GM18909 (cell line): Measurements from ENCODE around the gene PRPF38B.
A peak's percentile ranks its signal among the peaks of the same experiment; 100 is the strongest.

Experiments used
- ATAC-seq: cut with Tn5 transposase; IDR thresholded peaks from one replicate; pipeline ENCODE4 v1.9.1; 2021; ENCODE audit warnings: mild to moderate bottlenecking; ENCODE audit not compliant: unreplicated experiment, poor library complexity

Gene PRPF38B

DNA sequence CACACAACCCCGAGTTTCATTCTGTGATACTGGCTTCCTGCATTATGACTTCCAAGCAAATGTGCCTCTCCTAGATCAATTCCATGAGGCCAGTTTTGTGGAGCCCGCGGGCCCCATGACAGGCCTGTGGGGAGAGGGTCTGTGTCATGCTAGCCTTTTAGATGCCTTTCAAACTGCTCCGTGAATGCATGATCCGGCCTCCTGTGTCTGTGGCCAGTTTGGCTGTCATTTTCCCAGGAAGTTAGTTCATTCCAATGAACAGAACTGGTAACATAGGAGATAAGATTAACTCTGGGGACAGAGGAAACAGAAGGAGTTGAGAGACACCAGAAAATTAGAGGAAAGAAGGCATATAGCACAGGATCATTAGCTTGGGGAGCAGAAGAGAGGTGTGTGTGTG, 23.8 kb downstream of the PRPF38B start:
- no peak for ATAC-seq

DNA sequence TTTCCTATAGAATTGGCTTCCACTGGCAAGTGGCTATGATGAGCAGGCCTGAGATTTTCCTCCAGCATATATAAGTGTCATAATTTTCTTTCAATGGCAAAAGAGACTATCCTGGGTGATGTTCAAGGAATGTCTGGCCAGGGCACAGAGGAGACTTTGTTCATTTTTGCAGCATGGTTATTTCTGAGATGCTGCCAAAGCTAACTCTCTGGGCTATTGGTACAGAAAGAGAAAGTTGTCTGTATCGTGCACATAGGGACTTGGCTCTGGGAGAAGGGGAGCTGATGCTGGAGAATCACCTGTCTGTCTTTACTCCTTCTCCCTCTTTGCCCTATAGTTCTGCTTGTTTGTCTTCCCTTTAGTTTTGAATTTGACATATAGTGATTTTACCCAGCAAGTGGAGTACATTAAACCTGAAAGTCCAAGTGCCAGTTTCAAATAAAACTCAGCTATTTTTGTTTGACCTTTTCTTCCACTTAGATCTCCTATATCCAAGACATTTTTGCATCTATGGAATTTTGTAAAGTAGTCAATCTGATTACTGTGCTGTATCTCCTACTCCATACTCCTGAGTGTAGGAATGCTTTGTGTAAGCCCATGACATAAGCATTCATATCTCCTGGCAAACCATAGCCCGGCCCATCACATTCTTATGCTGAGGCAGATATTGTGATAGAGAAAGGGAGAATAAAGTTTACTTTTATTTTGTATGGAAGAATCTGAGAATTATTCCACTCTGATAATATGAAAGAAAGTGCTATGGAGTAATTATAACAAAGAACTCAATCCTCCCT, 24.5 kb downstream of the PRPF38B start:
- ATAC-seq, result no peak

DNA sequence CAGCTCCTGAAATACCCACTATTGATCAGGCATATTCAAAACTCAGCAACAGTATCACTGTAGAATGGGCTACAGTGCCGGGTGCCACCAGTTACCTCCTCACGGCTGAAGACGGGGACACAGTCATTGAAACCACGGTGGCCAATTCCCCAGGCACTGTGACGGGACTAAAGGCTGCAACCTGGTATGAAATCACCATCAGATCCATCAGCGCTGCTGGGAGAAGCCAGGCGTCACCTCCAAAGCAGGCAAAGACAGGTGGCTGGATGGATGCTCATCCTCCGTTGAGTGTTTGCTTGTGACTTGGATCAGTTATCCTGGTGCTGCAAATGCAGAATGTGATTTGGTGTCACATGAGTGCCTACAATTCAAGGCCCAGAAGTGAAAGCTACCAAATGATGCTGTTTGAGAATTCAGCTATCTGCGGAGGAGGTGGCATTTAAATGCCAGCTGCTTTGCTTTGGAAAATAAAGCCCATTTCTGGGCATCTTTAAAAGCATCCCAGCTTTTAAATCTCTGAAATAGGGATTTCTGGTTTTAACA, 25.7 kb downstream of the PRPF38B start:
- ATAC-seq, result no peak

DNA sequence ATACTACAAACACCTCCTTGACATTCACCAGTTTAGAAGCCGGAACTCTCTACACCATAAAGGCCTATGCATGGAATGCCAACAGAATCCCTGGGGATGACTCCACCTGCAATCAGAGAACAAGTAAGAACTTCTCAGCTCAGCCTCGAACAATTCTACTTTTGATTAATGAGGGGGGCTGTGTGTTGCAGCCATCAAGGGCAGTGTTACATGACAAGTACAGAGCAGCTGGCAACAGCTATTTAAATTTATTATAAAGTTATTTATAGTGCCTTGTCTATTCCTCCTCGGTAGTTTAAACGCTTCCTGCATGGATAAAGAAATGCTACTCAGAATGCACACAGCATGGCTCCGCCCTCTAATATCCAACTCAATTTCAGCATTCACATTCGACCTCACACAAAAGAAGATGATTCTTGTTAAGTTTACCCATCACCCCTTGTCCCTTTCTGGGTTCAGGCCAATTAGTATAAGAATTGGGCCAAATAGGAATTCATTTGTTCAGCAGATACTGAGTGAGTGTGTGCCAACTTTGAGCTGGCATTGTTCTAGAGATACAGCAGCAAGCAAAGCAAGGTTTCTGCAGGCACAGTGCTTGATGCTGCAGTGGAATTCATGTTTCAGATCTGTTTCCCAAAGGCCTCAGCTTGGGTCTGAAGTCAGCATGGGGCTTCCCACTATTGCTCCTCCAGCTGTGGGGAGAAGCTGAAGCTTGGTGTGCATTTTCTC, 27.0 kb downstream of the PRPF38B start:
- ATAC-seq, result no peak

DNA sequence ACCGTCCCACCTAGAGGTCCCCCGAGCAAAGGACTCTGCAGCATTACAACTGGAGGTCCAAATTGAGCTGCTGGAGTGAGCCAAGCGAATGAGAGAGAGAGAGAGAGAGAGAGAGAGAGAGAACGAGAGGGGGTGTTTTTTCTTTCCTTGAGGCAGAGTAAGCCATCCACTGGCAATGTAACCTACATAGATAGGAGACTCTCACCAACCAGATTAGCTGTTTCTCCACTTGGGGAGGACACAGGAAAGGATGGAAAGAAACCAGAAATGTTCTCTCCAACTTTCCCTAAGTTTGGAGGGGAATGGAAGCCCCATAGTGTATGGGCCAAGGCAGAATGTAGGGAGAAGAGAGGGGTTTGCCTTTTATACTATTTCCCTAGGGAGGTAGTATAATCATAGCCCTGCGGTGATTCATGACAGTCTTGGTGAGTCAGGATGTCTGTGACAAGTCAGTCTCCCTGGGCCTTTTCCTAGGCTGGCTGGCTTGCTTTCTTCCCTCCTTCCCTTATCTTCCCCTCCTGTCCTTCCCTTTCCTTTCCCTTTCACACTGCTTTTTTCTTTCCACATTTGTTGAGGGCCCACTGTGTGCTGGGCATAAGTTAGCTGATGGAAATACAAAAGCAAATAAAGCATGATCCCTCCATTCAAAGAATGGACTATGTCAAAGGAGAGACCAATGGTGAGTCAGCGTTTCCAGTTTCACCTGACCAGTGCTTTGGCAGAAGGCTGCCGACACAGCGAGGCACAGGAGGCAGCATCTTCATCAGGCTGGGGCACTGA, 27.7 kb downstream of the PRPF38B start:
- no peak for ATAC-seq

DNA sequence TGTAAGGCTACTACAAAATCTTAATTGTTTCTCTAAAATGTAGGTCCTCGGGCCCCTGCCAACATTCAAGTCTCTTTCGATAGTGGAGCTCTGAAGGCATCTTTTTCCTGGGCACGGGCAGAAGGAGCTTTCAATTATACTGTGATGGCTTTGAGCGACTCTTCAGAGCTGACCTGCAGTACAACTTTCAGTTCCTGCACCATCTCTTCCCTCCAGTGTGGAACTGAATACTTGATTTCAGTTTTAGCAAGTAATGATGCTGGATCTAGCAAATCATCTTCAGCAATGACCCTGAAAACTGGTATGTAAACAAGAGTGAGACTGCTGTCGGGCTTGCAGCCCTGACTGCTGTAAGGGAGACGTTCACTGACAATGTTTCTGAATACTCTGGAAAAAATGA, 30.2 kb downstream of the PRPF38B start:
- ATAC-seq, result no peak

DNA sequence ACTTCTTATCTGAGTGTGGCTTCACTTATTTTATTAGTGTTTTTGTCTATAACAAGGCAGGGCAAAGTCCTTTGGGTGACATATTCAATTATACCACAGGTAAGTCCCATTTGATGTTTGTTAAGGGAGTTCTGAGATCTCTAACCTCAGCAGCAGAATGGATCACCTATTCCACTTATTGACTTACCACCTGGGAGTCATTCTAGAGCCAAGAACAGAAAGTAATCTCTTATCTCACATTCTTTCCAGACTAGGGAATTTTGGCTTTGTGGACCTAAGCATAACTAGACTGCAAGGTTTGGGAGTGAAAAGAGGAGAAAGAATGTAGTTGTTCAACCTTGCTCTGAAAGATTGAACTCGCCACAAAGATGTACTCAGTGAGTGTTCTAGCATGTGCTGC, 33.8 kb downstream of the PRPF38B start:
- ATAC-seq, result no peak

DNA sequence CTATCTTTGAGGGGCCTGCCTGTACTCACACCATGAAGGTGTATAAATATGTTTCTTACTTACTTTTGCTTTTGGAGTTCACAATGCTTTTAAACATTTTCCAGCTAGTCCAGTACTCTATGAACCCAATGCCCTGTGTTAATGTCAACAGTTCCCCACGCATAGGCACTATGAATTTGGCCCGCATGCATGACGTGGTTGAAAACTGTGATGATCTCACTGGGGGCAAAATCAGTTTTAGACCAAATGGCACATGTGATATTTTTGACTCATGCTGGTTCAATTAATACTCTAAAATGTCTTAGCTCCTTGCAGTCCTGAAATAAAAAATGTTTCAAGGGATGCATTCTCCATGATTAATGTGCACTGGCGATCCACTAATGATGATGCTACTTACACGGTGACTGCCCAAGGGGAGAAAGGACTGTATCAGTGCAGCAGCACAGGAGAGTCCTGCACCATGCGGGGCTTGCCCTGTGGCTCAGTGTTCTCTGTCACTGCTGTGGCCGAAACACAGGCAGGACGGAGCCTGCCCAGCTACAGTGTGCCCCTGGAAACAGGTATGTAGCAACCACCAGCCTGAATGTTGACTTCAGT, 36.3 kb downstream of the PRPF38B start:
- no peak for ATAC-seq

DNA sequence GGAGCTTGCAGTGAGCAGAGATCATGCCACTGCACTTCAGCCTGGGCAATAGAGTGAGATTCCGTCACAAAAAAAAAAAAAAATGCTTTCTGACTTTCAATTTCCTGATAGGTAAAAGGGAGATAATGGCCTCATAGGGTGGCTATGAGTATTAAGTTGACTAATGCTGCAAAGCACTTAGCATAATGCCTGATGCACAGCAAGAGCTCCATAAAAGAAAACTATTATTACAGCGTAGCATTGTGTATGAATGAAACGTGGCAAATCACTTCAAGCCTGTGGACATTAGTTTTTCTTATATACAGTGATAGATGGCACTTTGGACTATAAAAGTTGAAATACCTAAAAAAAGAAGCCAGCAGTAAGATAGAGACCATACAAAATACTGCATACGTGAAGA, 37.4 kb downstream of the PRPF38B start:
- no peak for ATAC-seq

DNA sequence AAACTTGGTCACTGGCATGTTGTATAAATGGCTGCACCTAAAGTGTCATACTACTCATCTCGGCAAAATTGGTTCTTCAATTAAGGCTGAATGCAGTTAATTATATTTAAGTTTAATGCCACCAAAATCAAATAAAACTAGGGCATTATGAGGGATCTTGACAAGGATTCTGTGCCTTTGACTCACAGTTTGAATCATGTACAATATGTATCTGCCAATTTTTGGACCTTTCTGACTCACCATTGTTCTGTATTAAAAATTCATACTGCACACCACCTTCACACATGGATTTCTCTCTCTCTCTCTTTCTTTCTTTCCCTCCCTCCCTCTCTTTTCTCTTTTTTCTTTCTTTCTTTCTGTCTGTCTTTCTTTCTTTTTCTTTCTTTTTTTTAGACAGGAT, 40.3 kb downstream of the PRPF38B start:
- ATAC-seq, result no peak

DNA sequence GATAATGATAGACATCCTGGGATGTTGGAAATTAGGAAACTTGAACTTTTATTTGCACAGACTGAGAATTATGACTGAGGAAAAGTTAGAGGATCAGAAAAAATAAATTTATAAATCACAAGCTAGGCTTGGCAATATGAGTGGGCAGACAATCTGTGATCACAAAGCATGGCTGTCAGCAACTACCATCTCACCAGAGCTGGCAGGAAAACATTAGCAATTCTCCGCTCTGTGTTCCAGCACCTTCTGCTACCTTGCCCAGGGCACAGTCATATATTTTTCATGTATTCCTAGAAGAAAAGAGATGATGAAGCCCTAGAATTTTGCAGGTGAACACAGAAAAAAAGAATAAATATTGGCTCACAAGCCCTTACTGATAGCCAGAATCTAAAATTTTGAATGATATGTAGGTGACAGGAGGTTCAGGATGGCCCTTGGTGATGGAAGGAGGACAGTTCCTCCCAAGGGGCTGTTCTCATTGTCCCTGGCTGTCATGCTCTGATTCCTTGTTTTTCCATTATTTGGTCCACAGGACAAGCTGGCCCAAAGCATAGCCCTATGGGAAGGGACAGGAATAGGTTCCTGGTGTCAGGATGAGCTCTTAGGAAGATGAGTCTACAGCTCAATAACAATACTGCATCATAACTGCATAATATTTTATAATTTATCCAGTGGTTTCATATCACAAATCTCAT, 42.2 kb downstream of the PRPF38B start:
- no peak for ATAC-seq

DNA sequence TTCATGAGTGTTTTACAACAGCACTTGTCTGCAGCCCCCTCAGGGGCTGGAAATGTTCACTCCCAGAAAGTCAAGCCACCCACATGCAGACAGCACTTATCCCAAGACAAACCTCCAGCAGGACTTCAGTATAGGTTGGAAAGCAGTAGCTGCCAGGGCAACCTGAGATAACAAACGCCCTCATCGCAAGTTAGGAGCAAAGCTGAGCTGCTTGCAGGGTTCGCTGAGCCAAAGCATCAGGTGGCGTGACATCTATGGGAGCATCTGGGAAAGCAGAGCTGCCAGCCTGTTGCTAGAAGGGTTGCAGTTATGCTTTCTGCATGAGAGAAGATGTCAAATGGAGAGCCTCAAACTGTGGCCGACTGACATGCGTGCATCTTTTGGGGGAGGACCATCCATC, 50.1 kb downstream of the PRPF38B start:
- no peak for ATAC-seq

DNA sequence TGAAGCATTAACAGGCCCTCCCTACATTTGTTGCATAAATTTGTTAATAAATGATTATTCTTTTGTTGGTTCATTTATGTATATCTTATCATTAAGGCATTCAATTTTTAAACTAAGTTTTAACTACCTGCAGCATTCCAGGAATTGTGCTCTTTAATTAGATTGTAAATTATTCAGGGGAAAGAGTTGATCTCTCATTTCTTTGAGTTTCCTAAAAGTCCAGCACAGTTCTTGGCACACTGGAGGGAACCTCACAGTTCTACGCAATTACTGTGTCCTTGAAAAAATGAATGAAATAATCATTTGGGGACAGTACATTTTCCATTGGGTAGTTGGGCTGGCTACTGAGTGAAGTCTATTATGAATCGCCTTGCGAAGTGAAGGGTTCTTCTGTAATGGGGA, 53.9 kb downstream of the PRPF38B start:
- no peak for ATAC-seq

DNA sequence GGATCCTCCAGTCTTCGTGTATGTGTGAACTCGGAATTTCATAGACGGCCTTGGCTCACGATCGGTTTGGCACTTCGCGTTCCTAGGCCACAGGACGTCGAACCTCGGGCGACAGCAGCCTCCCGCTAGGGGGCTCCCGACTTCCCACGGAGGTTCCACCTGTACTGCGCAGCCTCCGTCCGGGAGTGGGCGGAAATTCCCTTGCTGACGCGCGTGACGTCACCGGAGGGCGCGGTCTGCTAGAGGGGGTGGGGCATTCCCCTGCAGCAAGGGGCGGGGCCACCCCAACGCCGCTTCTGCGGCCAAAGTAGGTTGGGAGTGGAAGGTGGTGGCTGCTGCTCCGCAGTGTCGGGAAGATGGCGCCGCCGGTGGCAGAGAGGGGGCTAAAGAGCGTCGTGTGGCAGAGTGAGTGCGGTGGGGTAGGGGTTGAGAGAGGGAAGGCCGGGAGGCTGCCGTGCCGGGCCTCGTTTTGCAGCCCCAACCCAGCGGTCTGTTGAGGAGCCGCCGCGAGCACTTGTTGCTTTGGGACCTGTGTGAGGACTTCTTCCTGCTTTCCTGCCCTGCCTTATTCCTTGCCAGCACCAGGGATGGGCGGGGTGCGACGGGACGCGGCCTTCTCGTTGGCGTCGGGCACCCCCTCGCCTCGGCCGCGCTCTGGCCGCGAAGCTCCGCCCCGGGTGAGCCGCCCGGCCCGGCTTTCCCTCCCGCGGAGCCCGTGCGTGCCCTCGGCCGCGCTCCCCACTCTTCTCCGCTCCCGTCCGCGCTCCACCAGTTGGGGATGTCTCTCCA, 54.5 kb downstream of the PRPF38B start, which contains the start of gene STXBP3:
STXBP3 (plus strand) TSS at position 293 of the 789 bp plus-strand sequence; CDS start at position 357, 64 bp downstream.
- peak; percentile 92 for ATAC-seq

DNA sequence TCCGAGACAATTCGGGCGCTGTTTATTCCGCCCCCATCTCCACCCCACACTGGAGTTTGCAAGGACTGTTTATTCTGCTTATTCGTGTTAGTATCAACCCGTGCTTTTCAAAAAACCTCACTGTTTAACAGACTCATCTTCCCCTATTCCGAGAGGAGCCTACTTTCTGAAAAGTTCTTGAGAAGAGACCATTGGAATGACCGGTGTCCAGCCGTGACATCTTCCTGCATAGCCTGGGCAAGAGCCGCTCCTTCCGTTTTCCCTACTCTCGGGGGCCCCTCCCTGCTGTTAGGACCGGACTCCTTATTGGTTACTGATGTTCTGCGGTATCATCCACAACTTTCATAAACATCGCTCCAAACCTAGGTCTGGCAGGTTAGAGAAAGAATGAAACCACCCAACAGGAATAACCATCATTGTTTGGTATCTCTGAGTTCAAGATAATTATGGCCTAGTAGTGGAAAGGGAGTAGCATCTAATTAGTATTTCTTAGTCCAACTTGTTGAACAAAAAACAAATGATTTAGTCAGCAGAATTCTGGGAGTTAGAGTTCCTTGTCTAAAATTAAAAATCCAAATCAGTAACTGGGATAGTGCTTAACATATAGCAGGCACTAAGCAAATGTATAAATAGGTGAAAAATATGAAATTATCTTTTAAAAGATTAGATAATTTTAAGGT, 55.2 kb downstream of the PRPF38B start:
- ATAC-seq, result peak; percentile 34

DNA sequence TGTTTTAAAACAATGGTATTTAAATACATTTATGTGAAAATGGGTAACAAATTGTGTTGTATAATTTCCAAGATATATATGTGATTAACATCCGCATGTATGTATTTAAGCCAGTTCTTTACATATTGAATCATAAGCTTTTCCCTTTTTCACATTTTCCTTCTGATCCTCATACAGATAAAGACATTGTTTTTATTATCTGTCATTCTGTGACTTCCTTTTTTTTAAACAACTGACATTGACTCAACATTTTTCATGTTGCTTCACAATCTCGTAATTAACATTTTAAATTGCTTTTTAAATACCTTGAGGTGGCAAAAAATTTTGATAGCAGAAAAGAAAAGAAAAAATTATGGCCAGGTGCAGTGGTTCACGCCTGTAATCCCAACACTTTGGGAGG, 55.8 kb downstream of the PRPF38B start:
- ATAC-seq, result no peak

DNA sequence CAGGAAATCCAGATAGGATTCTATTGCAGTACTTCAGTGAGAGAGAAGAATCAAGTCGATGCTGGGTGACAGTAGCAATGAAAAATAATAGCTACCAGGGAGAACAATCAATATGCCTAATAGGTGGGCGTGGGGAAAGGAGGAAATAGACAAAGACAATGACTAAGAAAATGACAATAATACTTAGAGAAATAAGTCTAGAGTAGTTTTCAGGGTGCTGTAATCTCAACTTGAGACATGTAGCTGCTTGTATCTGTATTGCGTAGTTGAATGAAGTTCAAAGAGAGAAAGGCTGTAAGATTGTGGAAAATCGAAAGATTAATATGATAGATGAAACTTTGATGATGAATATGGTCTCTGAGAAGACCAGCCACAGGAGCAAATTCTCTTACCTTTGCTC, 57.0 kb downstream of the PRPF38B start:
- no peak for ATAC-seq

DNA sequence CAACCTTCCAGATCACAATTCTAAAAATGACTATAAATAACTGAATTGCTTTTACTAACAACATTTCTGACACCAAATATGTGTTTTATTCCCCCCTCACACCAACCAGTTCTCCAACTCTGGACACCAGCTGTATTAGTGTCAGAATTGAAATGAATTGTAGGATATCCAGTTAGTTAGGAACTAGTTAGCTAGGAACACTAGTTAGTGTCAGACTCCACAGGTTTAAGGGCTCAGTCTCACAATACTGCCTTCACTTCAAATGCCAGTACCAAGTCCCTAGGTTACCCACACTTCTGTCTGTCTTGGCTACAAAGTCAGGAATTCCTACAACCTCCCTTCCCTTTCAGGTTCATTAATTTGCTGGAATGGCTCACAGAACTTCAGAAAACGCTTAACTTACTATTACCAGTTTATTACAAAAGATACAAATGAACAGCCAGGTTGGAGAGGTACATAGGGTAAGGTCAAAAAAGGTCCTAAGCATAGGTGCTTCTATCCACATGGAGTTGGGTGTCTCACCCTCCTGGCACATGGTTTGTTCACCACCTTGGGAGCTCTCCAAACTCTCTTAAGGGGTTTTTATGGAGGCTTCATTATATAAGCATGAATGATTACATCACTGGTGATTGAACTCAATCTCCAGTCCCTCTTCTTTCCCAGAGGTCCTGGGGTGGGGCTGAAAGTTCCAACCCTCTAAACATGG, 58.5 kb downstream of the PRPF38B start:
- no peak for ATAC-seq
